Transverse colon (tissue), 4 donors: ENCODE results near the gene GBF1. TPM values are rescaled to one million over a fixed set of nuclear protein-coding genes. Genes with fewer than 3 reads are reported as not detected.

ENCODE experiments used
- DNase-seq: peaks from one replicate; pipeline ENCODE4 v3.0.0-alpha.2; 2019
- H3K27ac ChIP-seq, 4 donors: fragments of 200-600 bp; sonication (generic); 2 replicates each; pipeline ENCODE4 v1.5.1; 2016 to 2018; ENCODE audit warnings: inconsistent platforms in 4 of 4
- H3K27me3 ChIP-seq: fragments of 200-600 bp; sonication (generic); 2 replicates; pipeline ENCODE4 v1.5.1; 2017; ENCODE audit warnings: inconsistent platforms
- H3K36me3 ChIP-seq, 4 donors: fragments of 200-600 bp; sonication (generic); 2 replicates each; pipeline ENCODE4 v1.5.1; 2017 to 2019; ENCODE audit warnings: inconsistent platforms in 4 of 4
- H3K4me1 ChIP-seq, 4 donors: fragments of 200-600 bp; sonication (generic); 2 replicates each; pipeline ENCODE4 v1.5.1; 2017 to 2020; ENCODE audit warnings: inconsistent platforms in 4 of 4
- H3K4me3 ChIP-seq, 4 donors: fragments of 200-600 bp; sonication (generic); 1 replicate in 1 of 4; 2 replicates in 3 of 4; pipeline versions ENCODE4 v1.5.1 to v1.6.1; 2017 to 2019; ENCODE audit warnings: inconsistent platforms in 4 of 4
- H3K9me3 ChIP-seq, 2 donors: fragments of 200-600 bp; sonication (generic); 2 replicates each; pipeline ENCODE4 v1.5.1; 2017 to 2019; ENCODE audit warnings: inconsistent platforms in 2 of 2
- CTCF ChIP-seq, 5 experiments: fragments of 200-600 bp in 3 of 5; fragments of 450-650 bp in 2 of 5; sonication (generic) in 3 of 5; IDR thresholded peaks; 1 replicate in 2 of 5; 2 replicates in 3 of 5; pipeline ENCODE4 v1.5.1; 2016 to 2017; ENCODE audit warnings: antibody characterized with exemption in 5 of 5, inconsistent platforms in 3 of 5, mild to moderate bottlenecking in 2 of 5, moderate library complexity in 1 of 5
- EP300 ChIP-seq: sonication (generic); formaldehyde crosslinking; IDR thresholded peaks from one replicate; pipeline ENCODE4 v1.6.1; 2017; ENCODE audit warnings: antibody characterized with exemption, low read depth
- POLR2A ChIP-seq: fragments of 450-650 bp; IDR thresholded peaks from one replicate; pipeline ENCODE4 v1.6.1; 2016; ENCODE audit warnings: antibody characterized with exemption, mild to moderate bottlenecking, moderate library complexity
- POLR2AphosphoS5 ChIP-seq, 3 donors: sonication (generic); formaldehyde crosslinking; IDR thresholded peaks; one replicate each; pipeline ENCODE4 v1.6.1; 2016; ENCODE audit warnings: antibody characterized with exemption in 3 of 3
- WGBS, 2 donors: methylation state at CpG; one replicate each; pipeline ENCODE4 v1.1.5; 2018; ENCODE audit warnings: low coverage in 1 of 2; 5-methylcytosine and 5-hydroxymethylcytosine counted together
- in situ Hi-C, 4 donors: fragments of 200-750 bp; cut with MboI; loops; one replicate each; pipeline versions ENCODE4 v1.15.0 to v1.15.1; 2017; ENCODE audit warnings: low sequenced_read_pairs in 3 of 4, low pct_ligation_motif_present in 1 of 4, low pct_unique_long_range_greater_than_20kb in 1 of 4
- intact Hi-C: fragments of 100-400 bp; cut with DNase I; formaldehyde crosslinking; loops from one replicate; pipeline ENCODE4 v1.15.1; 2023; ENCODE audit warnings: low total_unique reads
- total RNA-seq, 4 donors: library from RNA; depleted of rRNA; stranded (reverse); fragments of >200 nt; gene quantifications; one replicate each; pipeline ENCODE4 v1.1.0, GENCODE V29; 2016

Gene GBF1
- total RNA-seq, 4 donors from 2014 or later, result 60.5 to 97.6 (median 67.5) TPM

- in situ Hi-C loops, result no loop called here
- peaks cover 0 to 17% (median 2%) of the 10 kb centered on the region in 4 donors for H3K4me1 ChIP-seq
- H3K36me3 ChIP-seq, result no peaks in the 10 kb centered on the region
- H3K9me3 ChIP-seq, result no peaks in the 10 kb centered on the region
- no peak overlapping the region for H3K4me3 ChIP-seq
- TF ChIP-seq EP300, result no peak
- no peak for TF ChIP-seq POLR2A
- TF ChIP-seq POLR2AphosphoS5 (IDR thresholded peaks at IDR 0.05), result no peak
- no peak for TF ChIP-seq CTCF (IDR thresholded peaks at IDR 0.05)
- DNase-seq, result no peak
- intact Hi-C loops, result no loop called here
- WGBS, 2 donors, result 74 to 100% methylated on average over 1 to 2 of the region's 2 CpGs
- H3K27me3 ChIP-seq, result no peaks in the 10 kb centered on the region
- H3K27ac ChIP-seq, result no peak overlapping the region
Observed at GRCh38 chr10:102286216-102286615, 40.9 kb downstream of the GBF1 start.

- Histone ChIP-seq H3K27ac (no peak overlapping the region), H3K27me3 (no peaks in the 10 kb centered on the region), H3K36me3 (no peaks in the 10 kb centered on the region), H3K9me3 (no peaks in the 10 kb centered on the region), H3K4me1 (peaks cover 0 to 16% (median 4%) of the 10 kb centered on the region in 4 donors), H3K4me3 (no peak overlapping the region)
- DNase-seq, result no peak
- in situ Hi-C loops (no loop called here), intact Hi-C loops (no loop called here)
- TF ChIP-seq EP300, result no peak
- no peak for TF ChIP-seq CTCF (IDR thresholded peaks at IDR 0.05)
- no peak for TF ChIP-seq POLR2AphosphoS5 (IDR thresholded peaks at IDR 0.05)
- no peak for TF ChIP-seq POLR2A
Observed at GRCh38 chr10:102287538-102287937, 42.2 kb downstream of the GBF1 start.

- no peaks in the 10 kb centered on the region for H3K27me3 ChIP-seq
- no peaks in the 10 kb centered on the region for H3K36me3 ChIP-seq
- intact Hi-C loops (no loop called here), in situ Hi-C loops (no loop called here)
- 93 to 94% methylated on average over 3 to 4 of the region's 4 CpGs for WGBS, 2 donors
- DNase-seq, result no peak
- no peak for TF ChIP-seq POLR2A
- TF ChIP-seq POLR2AphosphoS5 (IDR thresholded peaks at IDR 0.05), result no peak
- no peak for TF ChIP-seq EP300
- TF ChIP-seq CTCF (IDR thresholded peaks at IDR 0.05), result no peak
- no peak overlapping the region for H3K4me3 ChIP-seq
- peaks cover 0 to 16% (median 4%) of the 10 kb centered on the region in 4 donors for H3K4me1 ChIP-seq
- H3K27ac ChIP-seq, result no peak overlapping the region
- H3K9me3 ChIP-seq, result no peaks in the 10 kb centered on the region
Observed at GRCh38 chr10:102287991-102288390, 42.7 kb downstream of the GBF1 start.

GRCh38 chr10:102289356-102289755, 44.0 kb downstream of the GBF1 start:
- in situ Hi-C loops, result no loop called here
- H3K36me3 ChIP-seq, result no peaks in the 10 kb centered on the region

More at GRCh38 chr10:102289356-102289755, 44.0 kb downstream of the GBF1 start:
- intact Hi-C loops, result no loop called here
- no peak overlapping the region for H3K4me3 ChIP-seq
- peaks cover 0 to 16% (median 4%) of the 10 kb centered on the region in 4 donors for H3K4me1 ChIP-seq
- no peak for DNase-seq
- no peaks in the 10 kb centered on the region for H3K27me3 ChIP-seq
- 76 to 88% methylated on average over 2 of the region's 2 CpGs for WGBS, 2 donors
- H3K27ac ChIP-seq, result no peak overlapping the region
- H3K9me3 ChIP-seq, result no peaks in the 10 kb centered on the region
- TF ChIP-seq POLR2A, result no peak
- no peak for TF ChIP-seq EP300
- no peak for TF ChIP-seq CTCF (IDR thresholded peaks at IDR 0.05)
- no peak for TF ChIP-seq POLR2AphosphoS5 (IDR thresholded peaks at IDR 0.05)
